GM12865 (cell line): Measurements from ENCODE around the gene NTN4.

Experiments
- DNase-seq: peaks from one replicate; pipeline ENCODE4 v3.0.0; 2010; ENCODE audit warnings: low read depth
- H3K4me3 ChIP-seq: 2 replicates; pipeline ENCODE4 v1.5.1; 2011; ENCODE audit warnings: mild to moderate bottlenecking, low read depth, low read length, control low read depth
- CTCF ChIP-seq: IDR thresholded peaks from 2 replicates; pipeline ENCODE4 v1.5.1; 2011; ENCODE audit warnings: low read length, control low read depth, low read depth, inconsistent platforms; ENCODE audit not compliant: insufficient read depth; ENCODE audit errors: missing control alignments

Gene NTN4

GRCh38 chr12:95733141-95733825, 57.3 kb downstream of the NTN4 start:
- no peak for TF ChIP-seq CTCF
- no peak overlapping the region for H3K4me3 ChIP-seq
- DNase-seq, result no peak

GRCh38 chr12:95731519-95731958, 59.0 kb downstream of the NTN4 start:
- no peak overlapping the region for H3K4me3 ChIP-seq
- no peak for TF ChIP-seq CTCF
- DNase-seq, result peak; percentile 47

- H3K4me3 ChIP-seq, result no peak overlapping the region
- DNase-seq, result no peak
- TF ChIP-seq CTCF, result no peak
Observed at GRCh38 chr12:95730457-95730856, 60.1 kb downstream of the NTN4 start.

GRCh38 chr12:95726903-95727302, 63.7 kb downstream of the NTN4 start:
- DNase-seq, result no peak
- TF ChIP-seq CTCF, result no peak

GRCh38 chr12:95724767-95725166, 65.8 kb downstream of the NTN4 start:
- no peak for DNase-seq
- no peak overlapping the region for H3K4me3 ChIP-seq
- no peak for TF ChIP-seq CTCF

More at GRCh38 chr12:95726903-95727302, 63.7 kb downstream of the NTN4 start:
- H3K4me3 ChIP-seq, result no peak overlapping the region

GRCh38 chr12:95723693-95724384, 66.7 kb downstream of the NTN4 start:
- no peak overlapping the region for H3K4me3 ChIP-seq
- no peak for TF ChIP-seq CTCF
- DNase-seq, result no peak
